Tibial artery (tissue), 4 donors: Measurements from ENCODE around the gene SEMA3C.

Experiments used
- DNase-seq, 2 donors: peaks; one replicate each; pipeline ENCODE4 v3.0.0-alpha.2; 2019
- H3K27ac ChIP-seq, 2 donors: fragments of 200-600 bp; sonication (generic) in 1 of 2; 1 replicate in 1 of 2; 2 replicates in 1 of 2; pipeline ENCODE4 v1.5.1; 2018 to 2019; ENCODE audit warnings: mild to moderate bottlenecking in 1 of 2
- H3K27me3 ChIP-seq, 2 donors: fragments of 200-600 bp; sonication (generic) in 1 of 2; one replicate each; pipeline versions ENCODE4 v1.5.1 to v1.6.0; 2016 to 2019
- H3K36me3 ChIP-seq, 3 donors: fragments of 200-600 bp; sonication (generic) in 2 of 3; one replicate each; pipeline ENCODE4 v1.5.1; 2016 to 2019; ENCODE audit warnings: mild to moderate bottlenecking in 2 of 3
- H3K4me1 ChIP-seq, 4 donors: fragments of 200-600 bp; sonication (generic) in 2 of 4; 1 replicate in 3 of 4; 2 replicates in 1 of 4; pipeline ENCODE4 v1.5.1; 2016 to 2019
- H3K4me3 ChIP-seq, 2 donors: fragments of 200-600 bp; sonication (generic) in 1 of 2; 1 replicate in 1 of 2; 2 replicates in 1 of 2; pipeline ENCODE4 v1.5.1; 2018 to 2019; ENCODE audit warnings: mild to moderate bottlenecking in 2 of 2
- H3K9me3 ChIP-seq, 3 donors: fragments of 200-600 bp; sonication (generic) in 1 of 3; one replicate each; pipeline ENCODE4 v1.5.1; 2016 to 2019
- intact Hi-C: fragments of 100-400 bp; cut with DNase I; formaldehyde crosslinking; loops from one replicate; pipeline ENCODE4 v1.15.0; 2023; ENCODE audit warnings: low total_unique reads
- TF ChIP-seq, protein P1 (sequence below), 2 experiments: fragments of 200-600 bp in 1 of 2; fragments of 450-650 bp in 1 of 2; IDR thresholded peaks; one replicate each; pipeline ENCODE4 v1.5.1; 2017 to 2019; ENCODE audit warnings: antibody characterized with exemption in 2 of 2, mild to moderate bottlenecking in 1 of 2, moderate library complexity in 1 of 2

The SEMA3C gene

DNA sequence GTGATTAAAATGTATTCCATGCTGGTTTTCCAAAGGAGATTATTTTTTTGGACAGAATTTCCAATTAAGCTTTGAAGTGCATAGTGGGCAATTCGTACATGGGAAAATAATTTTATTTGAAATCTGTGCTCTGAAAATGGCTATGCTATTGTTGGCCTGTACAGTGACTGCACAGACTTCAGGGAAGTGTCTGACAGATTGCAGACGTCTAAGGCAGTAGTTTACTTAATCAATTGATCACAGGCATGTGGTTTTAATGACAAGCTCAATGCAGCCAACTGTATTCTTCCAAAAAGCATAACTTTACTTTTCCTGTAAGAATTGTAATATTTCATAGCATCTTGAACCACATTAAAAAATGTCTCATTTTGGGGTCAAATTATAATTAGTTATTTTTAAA is 102.0 kb downstream of the SEMA3C start:
- DNase-seq: no peak
- intact Hi-C loops: no loop called here
- Histone ChIP-seq H3K4me1 (no peaks in the 10 kb centered on the region), H3K4me3 (no peak overlapping the region), H3K9me3 (no peaks in the 10 kb centered on the region), H3K27ac (no peak overlapping the region), H3K27me3 (no peaks in the 10 kb centered on the region), H3K36me3 (no peaks in the 10 kb centered on the region)
- TF ChIP-seq, protein P1, sequence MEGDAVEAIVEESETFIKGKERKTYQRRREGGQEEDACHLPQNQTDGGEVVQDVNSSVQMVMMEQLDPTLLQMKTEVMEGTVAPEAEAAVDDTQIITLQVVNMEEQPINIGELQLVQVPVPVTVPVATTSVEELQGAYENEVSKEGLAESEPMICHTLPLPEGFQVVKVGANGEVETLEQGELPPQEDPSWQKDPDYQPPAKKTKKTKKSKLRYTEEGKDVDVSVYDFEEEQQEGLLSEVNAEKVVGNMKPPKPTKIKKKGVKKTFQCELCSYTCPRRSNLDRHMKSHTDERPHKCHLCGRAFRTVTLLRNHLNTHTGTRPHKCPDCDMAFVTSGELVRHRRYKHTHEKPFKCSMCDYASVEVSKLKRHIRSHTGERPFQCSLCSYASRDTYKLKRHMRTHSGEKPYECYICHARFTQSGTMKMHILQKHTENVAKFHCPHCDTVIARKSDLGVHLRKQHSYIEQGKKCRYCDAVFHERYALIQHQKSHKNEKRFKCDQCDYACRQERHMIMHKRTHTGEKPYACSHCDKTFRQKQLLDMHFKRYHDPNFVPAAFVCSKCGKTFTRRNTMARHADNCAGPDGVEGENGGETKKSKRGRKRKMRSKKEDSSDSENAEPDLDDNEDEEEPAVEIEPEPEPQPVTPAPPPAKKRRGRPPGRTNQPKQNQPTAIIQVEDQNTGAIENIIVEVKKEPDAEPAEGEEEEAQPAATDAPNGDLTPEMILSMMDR (IDR thresholded peaks at IDR 0.05): no peak

DNA sequence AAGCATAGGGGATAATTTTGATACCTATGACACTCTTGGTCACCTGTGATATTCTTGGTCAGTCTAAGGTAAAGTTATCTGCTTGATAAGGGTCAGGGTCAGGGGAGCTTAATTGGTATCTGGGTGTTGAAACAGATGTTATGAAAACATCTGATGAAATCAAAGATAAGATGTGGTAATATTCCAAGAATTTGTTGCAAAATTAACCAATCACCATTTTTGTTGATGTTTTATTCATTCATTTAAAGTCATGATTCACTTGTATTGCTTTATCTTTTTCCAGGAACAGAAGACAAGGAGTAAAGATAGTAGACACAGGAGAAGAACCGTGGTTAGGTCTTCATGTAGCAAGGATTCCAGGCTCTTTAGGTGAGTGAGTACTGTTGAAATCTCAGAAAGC is 103.1 kb downstream of the SEMA3C start:
- H3K36me3 ChIP-seq: no peaks in the 10 kb centered on the region
- intact Hi-C loops: no loop called here
- no peak for DNase-seq

GRCh38 chr7:80809545-80809944 is 109.3 kb downstream of the SEMA3C start:
- no peak overlapping the region for H3K4me3 ChIP-seq
- H3K9me3 ChIP-seq: no peaks in the 10 kb centered on the region
- no peak for DNase-seq
- no peaks in the 10 kb centered on the region for H3K27me3 ChIP-seq
- no peaks in the 10 kb centered on the region for H3K36me3 ChIP-seq
- H3K4me1 ChIP-seq: peaks cover 0 to 18% (median 0%) of the 10 kb centered on the region in 4 donors
- TF ChIP-seq, protein P1 (IDR thresholded peaks at IDR 0.05): no peak
- H3K27ac ChIP-seq: no peak overlapping the region
- intact Hi-C loops: no loop called here

More for the DNA sequence above, 103.1 kb downstream of the SEMA3C start:
- TF ChIP-seq, protein P1 (IDR thresholded peaks at IDR 0.05): no peak
- Histone ChIP-seq H3K27ac (no peak overlapping the region), H3K4me3 (no peak overlapping the region), H3K4me1 (no peaks in the 10 kb centered on the region), H3K27me3 (no peaks in the 10 kb centered on the region), H3K9me3 (no peaks in the 10 kb centered on the region)

GRCh38 chr7:80807166-80807900 is 111.5 kb downstream of the SEMA3C start:
- H3K4me1 ChIP-seq: peaks cover 0 to 18% (median 0%) of the 10 kb centered on the region in 4 donors
- H3K9me3 ChIP-seq: no peaks in the 10 kb centered on the region
- intact Hi-C loops: no loop called here
- TF ChIP-seq, protein P1 (IDR thresholded peaks at IDR 0.05): no peak
- no peaks in the 10 kb centered on the region for H3K36me3 ChIP-seq
- no peaks in the 10 kb centered on the region for H3K27me3 ChIP-seq
- H3K4me3 ChIP-seq: no peak overlapping the region
- DNase-seq: no peak
- no peak overlapping the region for H3K27ac ChIP-seq

DNA sequence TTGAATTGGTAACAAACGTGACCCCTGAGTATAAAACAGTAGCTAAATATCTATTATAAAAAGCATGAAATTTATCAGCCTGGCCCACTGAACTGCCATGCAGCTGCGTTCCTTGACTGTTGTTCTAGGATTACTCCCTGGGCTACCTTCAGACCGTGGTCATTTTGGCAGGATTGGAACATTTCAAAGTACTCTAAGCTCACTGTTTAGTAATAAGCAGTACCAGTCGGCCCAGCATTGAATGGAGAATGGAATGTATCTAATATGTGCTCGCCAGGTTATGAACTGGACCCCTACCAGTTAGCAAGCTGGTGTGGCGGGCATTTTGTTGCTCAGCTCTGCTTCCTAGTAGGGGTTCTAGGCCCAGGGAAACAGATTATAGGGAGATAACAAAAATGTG is 112.2 kb downstream of the SEMA3C start:
- DNase-seq: no peak
- intact Hi-C loops: no loop called here
- Histone ChIP-seq H3K27ac (no peak overlapping the region), H3K27me3 (no peaks in the 10 kb centered on the region), H3K36me3 (no peaks in the 10 kb centered on the region), H3K4me3 (no peak overlapping the region), H3K4me1 (peaks cover 0 to 18% (median 0%) of the 10 kb centered on the region in 4 donors), H3K9me3 (no peaks in the 10 kb centered on the region)
- TF ChIP-seq, protein P1 (IDR thresholded peaks at IDR 0.05): no peak
